ENCODE results near the gene YAP1. TPM values are rescaled to one million over a fixed set of nuclear protein-coding genes. Genes with fewer than 3 reads are reported as not detected.

The YAP1 gene
- polyA plus RNA-seq, 1 donor from 2014 or later = 0.46 TPM

GRCh38 chr11:102171101-102171500 lies 60.9 kb downstream of the YAP1 start:
- no peaks in the 10 kb centered on the region for H3K9me3 ChIP-seq (ENCODE audit: low read length)
- TF ChIP-seq EZH2 (IDR thresholded peaks at IDR 0.05; ENCODE audit: borderline replicate concordance, insufficient read depth, low read length, poor library complexity, severe bottlenecking) (no peak), MXI1 (conservative IDR thresholded peaks at IDR 0.05; ENCODE audit: poor library complexity, severe bottlenecking) (no peak), CTCF (IDR thresholded peaks at IDR 0.05; ENCODE audit: poor library complexity, severe bottlenecking) (no peak), POLR2AphosphoS5 (IDR thresholded peaks at IDR 0.05) (no peak), RAD21 (conservative IDR thresholded peaks at IDR 0.05) (no peak), EP300 (conservative IDR thresholded peaks at IDR 0.05; ENCODE audit: poor library complexity, severe bottlenecking) (no peak), SMC3 (conservative IDR thresholded peaks at IDR 0.05; ENCODE audit: poor library complexity) (no peak), REST (IDR thresholded peaks at IDR 0.05; ENCODE audit: borderline replicate concordance) (no peak), TAF1 (IDR thresholded peaks at IDR 0.05; ENCODE audit: low read depth) (no peak)
- no peaks in the 10 kb centered on the region for H4K20me1 ChIP-seq (ENCODE audit: insufficient read depth)
- no peak overlapping the region for H2AFZ ChIP-seq (ENCODE audit: low read depth, low read length)
- no peak overlapping the region for H3K4me2 ChIP-seq (ENCODE audit: low read length)
- no peaks in the 10 kb centered on the region for H3K79me2 ChIP-seq (replicated peaks; ENCODE audit: insufficient read depth, low read length)
- no peaks in the 10 kb centered on the region for H3K9me2 ChIP-seq (ENCODE audit: insufficient read depth, low read length)
- H3K27ac ChIP-seq (ENCODE audit: low read length) = no peak overlapping the region
- H3K4me3 ChIP-seq (ENCODE audit: low read length) = no peak overlapping the region
- no peaks in the 10 kb centered on the region for H3F3A ChIP-seq (ENCODE audit: insufficient read depth, low read length, poor library complexity, severe bottlenecking)
- no peaks in the 10 kb centered on the region for H3K27me3 ChIP-seq (ENCODE audit: insufficient read depth, low read depth, low read length)
- H3K9ac ChIP-seq (ENCODE audit: low read length) = no peak overlapping the region
- no peaks in the 10 kb centered on the region for H3K36me3 ChIP-seq (ENCODE audit: insufficient read depth, low read length)

GRCh38 chr11:102172127-102172848 lies 62.0 kb downstream of the YAP1 start:
- H3K9me3 ChIP-seq (ENCODE audit: low read length) = no peaks in the 10 kb centered on the region
- no peak overlapping the region for H3K4me2 ChIP-seq (ENCODE audit: low read length)
- H3K36me3 ChIP-seq (ENCODE audit: insufficient read depth, low read length) = no peaks in the 10 kb centered on the region
- H3K4me3 ChIP-seq (ENCODE audit: low read length) = no peak overlapping the region
- no peak overlapping the region for H3K9ac ChIP-seq (ENCODE audit: low read length)
- H4K20me1 ChIP-seq (ENCODE audit: insufficient read depth) = no peaks in the 10 kb centered on the region
- no peak overlapping the region for H2AFZ ChIP-seq (ENCODE audit: low read depth, low read length)
- TF ChIP-seq SMC3 (conservative IDR thresholded peaks at IDR 0.05; ENCODE audit: poor library complexity) (no peak), EP300 (conservative IDR thresholded peaks at IDR 0.05; ENCODE audit: poor library complexity, severe bottlenecking) (no peak), RAD21 (conservative IDR thresholded peaks at IDR 0.05) (no peak), POLR2AphosphoS5 (IDR thresholded peaks at IDR 0.05) (no peak), REST (IDR thresholded peaks at IDR 0.05; ENCODE audit: borderline replicate concordance) (no peak), EZH2 (IDR thresholded peaks at IDR 0.05; ENCODE audit: borderline replicate concordance, insufficient read depth, low read length, poor library complexity, severe bottlenecking) (no peak), CTCF (IDR thresholded peaks at IDR 0.05; ENCODE audit: poor library complexity, severe bottlenecking) (no peak), TAF1 (IDR thresholded peaks at IDR 0.05; ENCODE audit: low read depth) (no peak), MXI1 (conservative IDR thresholded peaks at IDR 0.05; ENCODE audit: poor library complexity, severe bottlenecking) (no peak)
- no peaks in the 10 kb centered on the region for H3F3A ChIP-seq (ENCODE audit: insufficient read depth, low read length, poor library complexity, severe bottlenecking)
- no peaks in the 10 kb centered on the region for H3K79me2 ChIP-seq (replicated peaks; ENCODE audit: insufficient read depth, low read length)
- H3K27ac ChIP-seq (ENCODE audit: low read length) = no peak overlapping the region
- no peaks in the 10 kb centered on the region for H3K9me2 ChIP-seq (ENCODE audit: insufficient read depth, low read length)
- H3K27me3 ChIP-seq (ENCODE audit: insufficient read depth, low read depth, low read length) = no peaks in the 10 kb centered on the region
